ENCODE data around the gene ZSCAN26.
"Not testable (repeated sequence)": the region's sequence is repeated elsewhere in the genome, so short reads cannot be mapped to it uniquely, and the experiment has no call there.

The ZSCAN26 gene

DNA sequence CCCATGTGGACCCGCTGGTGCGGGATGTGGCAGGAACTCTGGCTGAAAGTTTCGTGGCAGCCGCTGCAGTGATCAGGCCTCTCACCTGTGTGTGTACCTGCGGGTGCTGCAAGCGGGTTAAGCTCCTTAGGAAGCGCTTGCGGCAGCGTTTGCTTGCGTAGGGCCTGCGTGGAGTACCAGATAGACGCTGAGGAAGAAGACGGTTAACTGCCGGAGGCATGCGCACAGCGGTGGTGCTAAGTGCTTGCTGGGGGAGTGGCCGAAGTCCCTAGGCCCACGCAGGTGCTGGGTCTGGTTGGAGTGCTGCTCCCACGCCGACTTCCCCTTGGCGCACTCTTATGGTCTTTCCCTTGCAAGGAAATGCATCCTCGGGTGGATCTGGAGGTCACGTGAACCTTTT lies 46.0 kb downstream of the ZSCAN26 start:
- in situ Hi-C loops (cut with MboI; ENCODE audit: low pct_unique_long_range_greater_than_20kb, low sequenced_read_pairs, unreplicated experiment) = no loop called here
- no peak for TF ChIP-seq CTCF (IDR thresholded peaks at IDR 0.05; ENCODE audit: extremely low read depth, insufficient read depth, missing control alignments)
- no peak for DNase-seq (ENCODE audit: low spot score)

- TF ChIP-seq CTCF (IDR thresholded peaks at IDR 0.05; ENCODE audit: extremely low read depth, insufficient read depth, missing control alignments) = no peak
- in situ Hi-C loops (cut with MboI; ENCODE audit: low pct_unique_long_range_greater_than_20kb, low sequenced_read_pairs, unreplicated experiment) = no loop called here
- DNase-seq (ENCODE audit: low spot score) = no peak
Observed at GRCh38 chr6:28315628-28316027, 48.7 kb downstream of the ZSCAN26 start.

GRCh38 chr6:28317866-28318265 lies 50.9 kb downstream of the ZSCAN26 start:
- DNase-seq (ENCODE audit: low spot score); in situ Hi-C loops (cut with MboI; ENCODE audit: low pct_unique_long_range_greater_than_20kb, low sequenced_read_pairs, unreplicated experiment): not testable (repeated sequence)

GRCh38 chr6:28322661-28323060 lies 55.7 kb downstream of the ZSCAN26 start:
- DNase-seq (ENCODE audit: low spot score) = no peak
- in situ Hi-C loops (cut with MboI; ENCODE audit: low pct_unique_long_range_greater_than_20kb, low sequenced_read_pairs, unreplicated experiment) = no loop called here
- no peak for TF ChIP-seq CTCF (IDR thresholded peaks at IDR 0.05; ENCODE audit: extremely low read depth, insufficient read depth, missing control alignments)

DNA sequence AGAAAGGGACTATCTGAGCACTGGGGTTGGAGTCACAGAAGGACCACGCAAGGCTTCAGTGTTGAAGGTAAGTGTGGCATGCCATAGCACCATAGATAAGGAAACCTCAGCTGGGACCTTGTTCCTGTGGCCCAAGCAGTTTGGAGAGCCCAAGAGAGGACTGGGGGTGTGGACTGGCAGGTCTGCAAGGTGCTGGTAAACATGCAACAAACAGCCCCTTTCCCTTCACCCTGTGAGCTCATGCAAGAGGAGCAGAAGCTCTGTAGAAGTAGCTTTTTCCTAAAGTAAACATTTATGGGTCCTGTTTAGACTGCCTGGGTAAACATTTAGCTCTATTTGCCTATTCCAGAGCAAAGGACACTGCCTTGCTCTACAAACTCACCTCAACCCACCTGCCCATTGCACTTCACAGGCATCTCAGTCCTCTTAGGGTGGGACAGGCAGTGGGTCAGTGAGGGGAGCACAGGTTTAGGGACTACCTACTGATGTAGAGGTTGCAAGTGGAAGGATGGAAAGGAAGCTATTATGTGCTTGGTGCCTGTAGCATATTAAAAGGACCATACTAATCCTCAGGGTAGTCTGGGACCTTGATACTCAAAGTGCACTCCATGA lies 57.0 kb downstream of the ZSCAN26 start:
- in situ Hi-C loops (cut with MboI; ENCODE audit: low pct_unique_long_range_greater_than_20kb, low sequenced_read_pairs, unreplicated experiment) = no loop called here
- DNase-seq (ENCODE audit: low spot score) = no peak
- TF ChIP-seq CTCF (IDR thresholded peaks at IDR 0.05; ENCODE audit: extremely low read depth, insufficient read depth, missing control alignments) = no peak

DNA sequence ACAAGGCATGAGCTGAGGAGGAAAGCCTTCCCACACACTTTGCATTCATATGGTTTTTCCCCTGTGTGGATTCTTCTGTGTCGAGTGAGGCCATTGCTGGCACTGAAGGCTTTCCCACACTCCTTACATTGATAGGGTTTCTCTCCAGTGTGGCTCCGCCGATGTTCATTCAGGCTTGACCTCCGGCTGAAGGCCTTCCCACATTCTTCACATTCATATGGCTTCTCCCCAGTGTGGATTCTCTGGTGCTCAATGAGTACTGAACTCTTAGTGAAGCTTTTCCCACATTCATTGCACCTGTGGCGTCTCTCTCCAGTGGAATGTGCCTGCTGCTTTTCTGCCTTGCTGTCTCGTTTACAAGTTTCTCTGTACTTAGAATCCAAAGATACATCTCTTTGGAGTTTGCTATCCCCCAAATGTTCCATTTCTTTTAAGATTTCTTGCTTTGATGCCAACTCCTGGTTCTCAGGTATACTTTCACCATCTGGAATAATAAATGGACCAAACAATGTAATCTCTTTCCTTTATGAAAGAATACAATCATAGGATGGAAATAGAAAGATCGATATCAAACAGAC lies 59.5 kb downstream of the ZSCAN26 start:
- in situ Hi-C loops (cut with MboI; ENCODE audit: low pct_unique_long_range_greater_than_20kb, low sequenced_read_pairs, unreplicated experiment) = no loop called here
- no peak for TF ChIP-seq CTCF (IDR thresholded peaks at IDR 0.05; ENCODE audit: extremely low read depth, insufficient read depth, missing control alignments)

More for the DNA sequence above, 59.5 kb downstream of the ZSCAN26 start:
- DNase-seq (ENCODE audit: low spot score) = no peak
